GM12878 (cell line): ENCODE measurements around the gene FXYD6. TPM values are rescaled to one million over a fixed set of nuclear protein-coding genes. Genes with fewer than 3 reads are reported as not detected.
"Not testable (repeated sequence)": the region's sequence is repeated elsewhere in the genome, so short reads cannot be mapped to it uniquely, and the experiment has no call there.

Experiments used
- ATAC-seq: fragments of 200-7000 bp; cut with Tn5 transposase; 3 replicates; pipeline ENCODE4 v1.9.1; 2020; ENCODE audit warnings: mild to moderate bottlenecking, moderate library complexity
- BruUV-seq: library from RNA; stranded (reverse); fragments of 400-500 nt; replicated peaks from 2 replicates; lab custom pipeline; 2021; lab: Mats Ljungman, UMichigan
- CTCF ChIA-PET: fragments of 300-600 bp; sonication (Branson Sonifier 250); formaldehyde crosslinking; extraction: SDS; loops from one replicate; lab custom pipeline; 2021; ENCODE audit warnings: inconsistent platforms; lab: Yijun Ruan, JAX
- POLR2A ChIA-PET: fragments of 350-600 bp; formaldehyde crosslinking; extraction: SDS; loops from one replicate; lab custom pipeline; 2021; ENCODE audit warnings: inconsistent platforms; lab: Charles Lee
- RAD21 ChIA-PET: fragments of 300-600 bp; sonication (Branson Sonifier 250); formaldehyde crosslinking; loops from one replicate; lab custom pipeline; 2023; ENCODE audit warnings: antibody characterized with exemption; ENCODE audit not compliant: unreplicated experiment; lab: Charles Lee
- SMC1A ChIA-PET: fragments of 300-600 bp; sonication (Branson Sonifier 250); formaldehyde crosslinking; loops from one replicate; lab custom pipeline; 2023; ENCODE audit not compliant: unreplicated experiment, uncharacterized antibody; lab: Charles Lee
- DNase-seq: peaks from one replicate; pipeline ENCODE4 v3.0.0-alpha.2; 2011; ENCODE audit warnings: low read depth, low spot score
- FAIRE-seq: peaks from 3 replicates; lab custom pipeline; 2011; peaks lifted over from hg19 to GRCh38; lab: Jason Lieb, UNC
- H2AFZ ChIP-seq: 2 replicates; pipeline ENCODE4 v1.6.0; 2011; ENCODE audit warnings: low read depth, low read length, control low read depth; ENCODE audit not compliant: control insufficient read depth
- H3K27ac ChIP-seq: 2 replicates; pipeline ENCODE4 v1.5.1; 2011; ENCODE audit warnings: control low read depth; ENCODE audit not compliant: control insufficient read depth, insufficient read depth
- H3K27me3 ChIP-seq, 2 experiments: replicated peaks in 1 of 2; 2 replicates each; pipeline versions ENCODE4 v1.6.0 to v1.6.1; 2011; ENCODE audit warnings: low read length in 1 of 2; ENCODE audit not compliant: control insufficient read depth in 2 of 2, insufficient read depth in 2 of 2
- H3K36me3 ChIP-seq, 2 experiments: 2 replicates each; pipeline ENCODE4 v1.5.1; 2011; ENCODE audit warnings: low read length in 1 of 2; ENCODE audit not compliant: control insufficient read depth in 2 of 2, insufficient read depth in 2 of 2
- H3K4me1 ChIP-seq: 2 replicates; pipeline ENCODE4 v1.6.1; 2011; ENCODE audit warnings: mild to moderate bottlenecking, low read length, moderate library complexity, mixed read lengths; ENCODE audit not compliant: control insufficient read depth, insufficient read depth
- H3K4me2 ChIP-seq: 2 replicates; pipeline ENCODE4 v1.6.0; 2011; ENCODE audit warnings: control low read depth; ENCODE audit not compliant: control insufficient read depth, insufficient read depth
- H3K4me3 ChIP-seq: fragments of 200-600 bp; sonication (generic); 2 replicates; pipeline ENCODE4 v1.5.1; 2016
- H3K79me2 ChIP-seq: 2 replicates; pipeline ENCODE4 v1.6.0; 2011; ENCODE audit warnings: low read length; ENCODE audit not compliant: control insufficient read depth, insufficient read depth
- H3K9ac ChIP-seq: 2 replicates; pipeline ENCODE4 v1.8.0; 2011; ENCODE audit warnings: low read length, control low read depth, mixed read lengths; ENCODE audit not compliant: control insufficient read depth, insufficient read depth
- H3K9me3 ChIP-seq: replicated peaks from 3 replicates; pipeline ENCODE4 v1.5.1; 2011; ENCODE audit warnings: mild to moderate bottlenecking, low read length; ENCODE audit not compliant: control insufficient read depth, insufficient read depth
- H4K20me1 ChIP-seq: 2 replicates; pipeline ENCODE4 v1.6.0; 2011; ENCODE audit not compliant: control insufficient read depth, insufficient read depth
- MEF2B ChIP-seq: fragments of 450-650 bp; IDR thresholded peaks from 2 replicates; pipeline ENCODE4 v1.6.1; 2018; ENCODE audit warnings: mild to moderate bottlenecking, moderate library complexity; ENCODE audit not compliant: partially characterized antibody, poor library complexity, severe bottlenecking
- WGBS: methylation state at CpG from one replicate; pipeline ENCODE4 v1.1.6; 2016; ENCODE audit warnings: low lambda C conversion rate; ENCODE audit not compliant: insufficient replicate concordance, insufficient coverage; ENCODE audit errors: missing lambda C conversion rate; 5-methylcytosine and 5-hydroxymethylcytosine counted together
- in situ Hi-C: fragments of 300-500 bp; cut with MboI; formaldehyde crosslinking; loops from 9 replicates; pipeline ENCODE4 v1.14.3; 2018; ENCODE audit warnings: mixed read lengths
- intact Hi-C: fragments of 100-400 bp; cut with micrococcal nuclease; formaldehyde crosslinking; loops from one replicate; pipeline ENCODE4 v1.14.2; 2022; ENCODE audit not compliant: unreplicated experiment
- polyA plus RNA-seq, 11 experiments: library from polyadenylated mRNA; depleted of rRNA in 4 of 11; unstranded in 6 of 11; stranded (reverse) in 5 of 11; fragments of >200 nt; fragmentation: Nextera tagmentation in 4 of 11; fragmentation: Illumina TruSeq in 1 of 11; extraction: Ambion mirVana in 4 of 11; extraction: Trizol in 1 of 11; gene quantifications; 1 replicate in 1 of 11; 2 replicates in 10 of 11; pipeline versions ENCODE4 v1.2.1 to v1.2.3, GENCODE V29; 2011 to 2016; ENCODE audit warnings: inconsistent platforms in 2 of 11, missing spikeins in 2 of 11, low read depth in 1 of 11
- total RNA-seq, 4 experiments: library from RNA; depleted of rRNA in 3 of 4; stranded (reverse); fragments of >200 nt in 3 of 4; fragmentation: Illumina TruSeq in 1 of 4; extraction: Trizol in 1 of 4; gene quantifications; 2 replicates each; pipeline versions ENCODE4 v1.2.1 to v1.2.3, GENCODE V29; 2013 to 2021

The FXYD6 gene
- total and polyA plus RNA-seq, 10 of the 15 experiments (the other 5 are each of a cell fraction or from before 2014, with no cell fraction given) = 0.09 to 2.0 (median 0.23) TPM; not detected in 2

DNA sequence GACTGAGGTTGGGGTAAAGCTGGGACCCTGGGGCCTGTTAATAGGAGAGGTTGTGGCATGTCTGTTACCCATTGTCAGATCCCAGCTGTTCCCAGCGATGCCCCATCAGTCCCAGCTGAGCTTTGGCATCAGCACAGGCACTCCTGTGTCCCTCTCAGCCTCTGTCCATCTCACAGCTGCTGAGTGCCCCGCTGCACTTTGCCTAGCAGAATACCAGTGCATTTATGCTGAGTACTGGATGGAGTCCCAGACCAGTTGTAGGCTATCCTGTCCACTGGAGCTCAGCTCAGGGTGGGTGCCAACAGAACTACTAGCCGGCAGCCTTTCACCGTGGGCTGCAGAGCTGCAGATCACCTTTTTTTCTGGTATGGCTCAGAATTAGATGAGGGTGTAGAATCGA is 9.9 kb downstream of the FXYD6 start:
- no peak for TF ChIP-seq MEF2B
- TF ChIP-seq, all 136 proteins: peak for 0
- no peak for ATAC-seq
- CTCF ChIA-PET = interaction anchor here (0.6 kb wide), 1 partner anchor 43 kb away, joined by 3 read pairs; no protein-coding TSS in a partner anchor
- Histone ChIP-seq H3K4me1 (no peaks in the 10 kb centered on the region), H3K9me3 (no peaks in the 10 kb centered on the region), H3K9ac (no peak overlapping the region), H3K4me2 (no peak overlapping the region), H3K79me2 (no peaks in the 10 kb centered on the region), H3K27me3 (peaks cover 0 to 2% of the 10 kb centered on the region in 2 experiments; a peak in 3 of 4 replicates), H3K27ac (no peak overlapping the region), H2AFZ (no peak overlapping the region), H3K4me3 (no peak overlapping the region), H3K36me3 (no peaks in the 10 kb centered on the region), H4K20me1 (no peaks in the 10 kb centered on the region)
- WGBS = 15% methylated on average over 5 of the region's 5 CpGs
- RAD21 ChIA-PET = interaction anchor here (1.4 kb wide), 1 partner anchor 80 kb away, joined by 5 read pairs; no protein-coding TSS in a partner anchor
- POLR2A ChIA-PET = no interaction called here
- intact Hi-C loops = no loop called here
- SMC1A ChIA-PET = no interaction called here
- in situ Hi-C loops = no loop called here
- no TSS peak for BruUV-seq
- no peak for DNase-seq
- no peak for FAIRE-seq

DNA sequence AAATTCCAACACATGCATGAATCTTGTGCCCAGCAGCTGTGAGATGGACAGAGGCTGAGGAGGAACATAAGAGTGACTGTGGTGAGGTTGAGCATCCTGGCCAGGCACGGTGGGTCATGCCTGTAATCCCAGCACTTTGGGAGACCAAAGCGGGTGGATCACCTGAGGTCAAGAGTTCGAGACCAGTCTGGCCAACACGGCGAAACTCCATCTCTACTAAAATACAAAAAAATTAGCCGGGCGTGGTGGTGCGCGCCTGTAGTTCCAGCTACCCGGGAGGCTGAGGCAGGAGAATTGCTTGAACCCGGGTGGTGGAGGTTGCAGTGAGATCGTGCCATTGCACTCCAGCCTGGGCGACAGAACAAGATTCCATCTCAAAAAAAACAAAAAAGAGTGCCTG is 10.9 kb downstream of the FXYD6 start:
- H3K9ac ChIP-seq, H3K9me3 ChIP-seq, H3K36me3 ChIP-seq, H3K79me2 ChIP-seq, H3K4me3 ChIP-seq, DNase-seq, H3K4me2 ChIP-seq, H3K27me3 ChIP-seq, H2AFZ ChIP-seq, H3K4me1 ChIP-seq, FAIRE-seq, intact Hi-C loops, ATAC-seq, H4K20me1 ChIP-seq, H3K27ac ChIP-seq, BruUV-seq, in situ Hi-C loops: not testable (repeated sequence)
- ChIA-PET CTCF (interaction anchor here (1.0 to 1.7 kb wide), 3 partner anchors 20 to 81 kb away, joined by 3 to 5 read pairs (median 3); no protein-coding TSS in a partner anchor), SMC1A (interaction anchor here (1.4 kb wide), 1 partner anchor 18 kb away, joined by 4 read pairs; no protein-coding TSS in a partner anchor), POLR2A (interaction anchor here (0.6 kb wide), 1 partner anchor 243 kb away, joined by 3 read pairs; no protein-coding TSS in a partner anchor), RAD21 (interaction anchor here (0.7 to 1.4 kb wide), 3 partner anchors 81 to 188 kb away, joined by 3 to 5 read pairs (median 3); no protein-coding TSS in a partner anchor)
- WGBS = 60% methylated on average over 13 of the region's 13 CpGs
